Activated CD8-positive, alpha-beta memory T cell treated with anti-CD3 and anti-CD28 coated beads, Interleukin-2, amount 10 ng/mL, durations not matched to agents 7 days and 5 days (primary cell): ENCODE data around the gene DNAAF8. TPM values are rescaled to one million over a fixed set of nuclear protein-coding genes. Genes with fewer than 3 reads are reported as not detected.
"Not testable (repeated sequence)": the region's sequence is repeated elsewhere in the genome, so short reads cannot be mapped to it uniquely, and the experiment has no call there.

Source experiments
- ATAC-seq: fragments of 150-1000 bp; cut with Tn5 transposase; one replicate; pipeline ENCODE4 v1.10.0; 2021; ENCODE audit warnings: moderate library complexity
- CTCF ChIA-PET: fragments of 350-600 bp; sonication (Branson Sonifier 250); formaldehyde crosslinking; loops from one replicate; lab custom pipeline; 2021; ENCODE audit warnings: antibody characterized with exemption; lab: Charles Lee
- DNase-seq: peaks from one replicate; pipeline ENCODE4 v3.0.0-alpha.2; 2020
- H3K27ac Mint-ChIP-seq: one replicate; pipeline ENCODE4 v1.8.0; 2021; ENCODE audit warnings: mild to moderate bottlenecking, mixed read lengths
- H3K27me3 Mint-ChIP-seq: one replicate; pipeline ENCODE4 v1.8.0; 2021; ENCODE audit warnings: mixed read lengths
- H3K36me3 Mint-ChIP-seq: one replicate; pipeline ENCODE4 v1.8.0; 2021; ENCODE audit warnings: mild to moderate bottlenecking, mixed read lengths
- H3K4me1 Mint-ChIP-seq: one replicate; pipeline ENCODE4 v1.8.0; 2021; ENCODE audit warnings: mixed read lengths
- H3K4me3 Mint-ChIP-seq: one replicate; pipeline ENCODE4 v1.8.0; 2021; ENCODE audit warnings: mild to moderate bottlenecking, moderate library complexity, mixed read lengths
- H3K9me3 Mint-ChIP-seq: one replicate; pipeline ENCODE4 v1.8.0; 2022; ENCODE audit warnings: low read depth, mixed read lengths
- total RNA-seq, 2 experiments: library from RNA; stranded (reverse); gene quantifications; one replicate each; pipeline ENCODE4 v1.2.3, GENCODE V29; 2021

The DNAAF8 gene
- total RNA-seq, 2 experiments from 2014 or later = 0.30 TPM; not detected in 1

- CTCF ChIA-PET = interaction anchor here (0.9 kb wide), 1 partner anchor 42 kb away, joined by 3 read pairs; the partner anchor contains the start of genes ANKS3 and DNAAF8
- Mint-ChIP-seq H3K27ac (no peak overlapping the region), H3K9me3 (no peaks in the 10 kb centered on the region)
Observed at GRCh38 chr16:4776141-4776705, 41.9 kb downstream of the DNAAF8 start.

GRCh38 chr16:4777339-4778049 lies 43.2 kb downstream of the DNAAF8 start:
- Mint-ChIP-seq H3K27me3 (no peaks in the 10 kb centered on the region), H3K36me3 (no peaks in the 10 kb centered on the region), H3K9me3 (no peaks in the 10 kb centered on the region), H3K4me3 (no peak overlapping the region), H3K27ac (no peak overlapping the region), H3K4me1 (no peaks in the 10 kb centered on the region)
- CTCF ChIA-PET = no interaction called here
- ATAC-seq (no peak), DNase-seq (no peak)

More at GRCh38 chr16:4776141-4776705, 41.9 kb downstream of the DNAAF8 start:
- ATAC-seq = no peak
- Mint-ChIP-seq H3K4me1 (no peaks in the 10 kb centered on the region), H3K36me3 (no peaks in the 10 kb centered on the region), H3K4me3 (no peak overlapping the region), H3K27me3 (no peaks in the 10 kb centered on the region)
- DNase-seq = no peak

- H3K36me3 Mint-ChIP-seq = no peaks in the 10 kb centered on the region
- H3K4me3 Mint-ChIP-seq = no peak overlapping the region
- ATAC-seq (no peak), DNase-seq (no peak)
- no peaks in the 10 kb centered on the region for H3K4me1 Mint-ChIP-seq
- H3K27me3 Mint-ChIP-seq = no peaks in the 10 kb centered on the region
- H3K27ac Mint-ChIP-seq = no peak overlapping the region
- CTCF ChIA-PET = no interaction called here
- no peaks in the 10 kb centered on the region for H3K9me3 Mint-ChIP-seq
Observed at GRCh38 chr16:4778050-4778392, 43.7 kb downstream of the DNAAF8 start.

- no peaks in the 10 kb centered on the region for H3K27me3 Mint-ChIP-seq
- CTCF ChIA-PET = no interaction called here
- H3K4me3 Mint-ChIP-seq = no peak overlapping the region
- H3K4me1 Mint-ChIP-seq = no peaks in the 10 kb centered on the region
- DNase-seq (no peak), ATAC-seq (no peak)
- no peaks in the 10 kb centered on the region for H3K36me3 Mint-ChIP-seq
- H3K27ac Mint-ChIP-seq = no peak overlapping the region
- H3K9me3 Mint-ChIP-seq = no peaks in the 10 kb centered on the region
Observed at GRCh38 chr16:4780235-4780634, 45.9 kb downstream of the DNAAF8 start.

GRCh38 chr16:4783251-4783950 lies 49.1 kb downstream of the DNAAF8 start:
- H3K27ac Mint-ChIP-seq = no peak overlapping the region
- no peak overlapping the region for H3K4me3 Mint-ChIP-seq
- DNase-seq (no peak), ATAC-seq (no peak)
- no peaks in the 10 kb centered on the region for H3K4me1 Mint-ChIP-seq
- no peaks in the 10 kb centered on the region for H3K36me3 Mint-ChIP-seq
- H3K27me3 Mint-ChIP-seq = no peaks in the 10 kb centered on the region
- CTCF ChIA-PET = no interaction called here
- no peaks in the 10 kb centered on the region for H3K9me3 Mint-ChIP-seq

GRCh38 chr16:4783951-4784336 lies 49.6 kb downstream of the DNAAF8 start:
- no peaks in the 10 kb centered on the region for H3K9me3 Mint-ChIP-seq
- no peaks in the 10 kb centered on the region for H3K36me3 Mint-ChIP-seq
- no peak overlapping the region for H3K4me3 Mint-ChIP-seq
- CTCF ChIA-PET = no interaction called here
- no peak overlapping the region for H3K27ac Mint-ChIP-seq
- ATAC-seq (no peak), DNase-seq (no peak)
- no peaks in the 10 kb centered on the region for H3K4me1 Mint-ChIP-seq
- H3K27me3 Mint-ChIP-seq = no peaks in the 10 kb centered on the region

- H3K4me3 Mint-ChIP-seq, ATAC-seq, H3K9me3 Mint-ChIP-seq, H3K27me3 Mint-ChIP-seq, H3K4me1 Mint-ChIP-seq, DNase-seq, CTCF ChIA-PET, H3K27ac Mint-ChIP-seq, H3K36me3 Mint-ChIP-seq: not testable (repeated sequence)
Observed at GRCh38 chr16:4784444-4784987, 50.2 kb downstream of the DNAAF8 start.

- CTCF ChIA-PET = interaction anchor here (1.0 kb wide), 1 partner anchor 51 kb away, joined by 3 read pairs; the partner anchor contains the start of genes ANKS3 and DNAAF8
- DNase-seq (no peak), ATAC-seq (no peak)
- Mint-ChIP-seq H3K36me3 (no peaks in the 10 kb centered on the region), H3K27me3 (no peaks in the 10 kb centered on the region), H3K27ac (no peak overlapping the region), H3K9me3 (no peaks in the 10 kb centered on the region), H3K4me3 (no peak overlapping the region), H3K4me1 (peaks cover under 1% of the 10 kb centered on the region)
Observed at GRCh38 chr16:4785758-4786433, 51.6 kb downstream of the DNAAF8 start.

- Mint-ChIP-seq H3K9me3 (no peaks in the 10 kb centered on the region), H3K4me3 (no peak overlapping the region), H3K36me3 (no peaks in the 10 kb centered on the region), H3K4me1 (peaks cover 6% of the 10 kb centered on the region), H3K27me3 (no peaks in the 10 kb centered on the region), H3K27ac (no peak overlapping the region)
- no peak for DNase-seq
- CTCF ChIA-PET = interaction anchor here (1.0 kb wide), 1 partner anchor 53 kb away, joined by 3 read pairs; the partner anchor contains the start of genes ANKS3 and DNAAF8
- ATAC-seq = no peak
Observed at GRCh38 chr16:4787068-4787467, 52.7 kb downstream of the DNAAF8 start.

- no peak within 1 kb of the TSS for H3K27ac Mint-ChIP-seq
- no peaks in the 10 kb centered on the region for H3K9me3 Mint-ChIP-seq
- H3K4me1 Mint-ChIP-seq = peaks cover 6% of the 10 kb centered on the region
- no peak within 1 kb of the TSS for H3K4me3 Mint-ChIP-seq
- ATAC-seq (no peak), DNase-seq (no peak)
- CTCF ChIA-PET = no interaction called here
- H3K27me3 Mint-ChIP-seq = no peaks in the 10 kb centered on the region
- no peaks in the 10 kb centered on the region for H3K36me3 Mint-ChIP-seq
Observed at GRCh38 chr16:4787627-4788482, 53.5 kb downstream of the DNAAF8 start, which contains the start of gene SEPTIN12. SEPTIN12 (minus strand) TSS chr16:4788345; CDS start chr16:4787645, 700 bp downstream.

- CTCF ChIA-PET = interaction anchor here (1.0 kb wide), 1 partner anchor 14 kb away, joined by 3 read pairs; the partner anchor contains the start of gene ROGDI
- DNase-seq (no peak), ATAC-seq (no peak)
- H3K27ac Mint-ChIP-seq = no peak overlapping the region
- no peaks in the 10 kb centered on the region for H3K9me3 Mint-ChIP-seq
- no peaks in the 10 kb centered on the region for H3K27me3 Mint-ChIP-seq
- peaks cover 6% of the 10 kb centered on the region for H3K4me1 Mint-ChIP-seq
- H3K36me3 Mint-ChIP-seq = no peaks in the 10 kb centered on the region
- H3K4me3 Mint-ChIP-seq = no peak overlapping the region
Observed at GRCh38 chr16:4788489-4788889, 54.2 kb downstream of the DNAAF8 start.

GRCh38 chr16:4788910-4789309 lies 54.6 kb downstream of the DNAAF8 start:
- no peaks in the 10 kb centered on the region for H3K27me3 Mint-ChIP-seq
- CTCF ChIA-PET = interaction anchor here (1.0 kb wide), 1 partner anchor 14 kb away, joined by 3 read pairs; the partner anchor contains the start of gene ROGDI
- no peak overlapping the region for H3K27ac Mint-ChIP-seq

More at GRCh38 chr16:4788910-4789309, 54.6 kb downstream of the DNAAF8 start:
- Mint-ChIP-seq H3K4me1 (peaks cover 6% of the 10 kb centered on the region), H3K36me3 (no peaks in the 10 kb centered on the region), H3K4me3 (no peak overlapping the region), H3K9me3 (no peaks in the 10 kb centered on the region)
- no peak for DNase-seq
- ATAC-seq = no peak
